HUES6 (cell line): ENCODE results near the gene STIP1.

Experiments
- H3K27ac ChIP-seq: 2 replicates; pipeline ENCODE4 v1.7.0; 2013; ENCODE audit warnings: low read depth, mild to moderate bottlenecking, low read length, inconsistent platforms
- H3K27me3 ChIP-seq: 2 replicates; pipeline ENCODE4 v1.6.1; 2013; ENCODE audit warnings: low read length; ENCODE audit not compliant: control insufficient read depth, insufficient read depth
- H3K36me3 ChIP-seq: 2 replicates; pipeline ENCODE4 v1.6.1; 2013; ENCODE audit warnings: low read length; ENCODE audit not compliant: control insufficient read depth, insufficient read depth
- H3K4me1 ChIP-seq: 2 replicates; pipeline ENCODE4 v1.6.1; 2013; ENCODE audit warnings: low read length; ENCODE audit not compliant: control insufficient read depth, insufficient read depth
- H3K4me3 ChIP-seq: 2 replicates; pipeline ENCODE4 v1.5.1; 2013; ENCODE audit warnings: low read depth, low read length
- H3K9ac ChIP-seq: one replicate; pipeline ENCODE4 v1.6.1; 2013; ENCODE audit warnings: mild to moderate bottlenecking, low read length
- H3K9me3 ChIP-seq: 2 replicates; pipeline ENCODE4 v1.6.1; 2013; ENCODE audit warnings: low read depth, low read length; ENCODE audit not compliant: control insufficient read depth, insufficient read depth

The STIP1 gene

DNA sequence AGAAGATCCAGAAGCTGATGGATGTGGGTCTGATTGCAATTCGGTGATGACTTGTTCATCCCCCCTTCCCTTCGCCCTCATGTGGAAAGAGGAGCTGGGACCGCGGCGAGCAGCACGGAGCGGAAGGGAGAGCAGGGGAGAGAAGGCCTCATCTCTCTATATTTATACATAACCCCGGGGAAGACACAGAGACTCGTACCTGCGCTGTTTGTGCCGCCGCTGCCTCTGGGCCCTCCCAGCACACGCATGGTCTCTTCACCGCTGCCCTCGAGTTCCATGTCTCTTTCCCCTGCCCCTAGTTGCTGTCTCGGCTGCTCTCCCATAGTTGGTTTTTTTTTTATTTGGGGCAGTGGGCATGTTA is 18.1 kb downstream of the STIP1 start:
- Histone ChIP-seq H3K27me3 (no peaks in the 10 kb centered on the region), H3K4me3 (no peak overlapping the region), H3K9me3 (no peaks in the 10 kb centered on the region), H3K36me3 (peaks cover 90% of the 10 kb centered on the region), H3K27ac (no peak overlapping the region), H3K9ac (no peak overlapping the region), H3K4me1 (peaks cover 8% of the 10 kb centered on the region; the same call in 1 of the 2 replicates)

DNA sequence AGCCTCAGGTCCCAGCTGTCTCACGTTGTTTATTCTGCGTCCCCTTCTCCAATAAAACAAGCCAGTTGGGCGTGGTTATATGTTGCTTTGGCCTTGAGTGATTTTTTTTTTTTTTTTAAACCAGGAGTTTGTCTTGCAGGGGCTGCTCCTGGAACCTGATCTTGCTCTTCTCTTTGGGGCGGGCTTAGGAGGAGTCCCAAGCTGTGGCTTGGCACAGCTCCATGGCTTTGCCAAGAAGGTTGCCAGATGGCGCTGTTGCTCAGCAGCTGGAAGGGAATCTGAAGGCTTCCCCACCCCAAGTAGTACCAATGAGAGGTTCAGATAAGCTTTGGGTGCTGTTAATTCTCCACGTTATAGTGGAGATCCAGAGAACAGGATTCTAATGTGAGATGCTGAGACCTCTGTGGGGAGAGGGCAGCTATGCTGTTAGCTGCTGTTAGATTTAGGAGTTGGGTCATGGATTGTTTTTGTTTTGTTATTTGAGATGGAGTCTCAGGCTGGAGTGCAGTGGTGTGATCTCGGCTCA is 18.6 kb downstream of the STIP1 start:
- H3K9me3 ChIP-seq = no peaks in the 10 kb centered on the region
- H3K9ac ChIP-seq = no peak overlapping the region
- H3K4me1 ChIP-seq = peaks cover 8% of the 10 kb centered on the region; the same call in 1 of the 2 replicates
- no peak overlapping the region for H3K4me3 ChIP-seq
- no peak overlapping the region for H3K27ac ChIP-seq
- no peaks in the 10 kb centered on the region for H3K27me3 ChIP-seq
- peaks cover 88% of the 10 kb centered on the region for H3K36me3 ChIP-seq

DNA sequence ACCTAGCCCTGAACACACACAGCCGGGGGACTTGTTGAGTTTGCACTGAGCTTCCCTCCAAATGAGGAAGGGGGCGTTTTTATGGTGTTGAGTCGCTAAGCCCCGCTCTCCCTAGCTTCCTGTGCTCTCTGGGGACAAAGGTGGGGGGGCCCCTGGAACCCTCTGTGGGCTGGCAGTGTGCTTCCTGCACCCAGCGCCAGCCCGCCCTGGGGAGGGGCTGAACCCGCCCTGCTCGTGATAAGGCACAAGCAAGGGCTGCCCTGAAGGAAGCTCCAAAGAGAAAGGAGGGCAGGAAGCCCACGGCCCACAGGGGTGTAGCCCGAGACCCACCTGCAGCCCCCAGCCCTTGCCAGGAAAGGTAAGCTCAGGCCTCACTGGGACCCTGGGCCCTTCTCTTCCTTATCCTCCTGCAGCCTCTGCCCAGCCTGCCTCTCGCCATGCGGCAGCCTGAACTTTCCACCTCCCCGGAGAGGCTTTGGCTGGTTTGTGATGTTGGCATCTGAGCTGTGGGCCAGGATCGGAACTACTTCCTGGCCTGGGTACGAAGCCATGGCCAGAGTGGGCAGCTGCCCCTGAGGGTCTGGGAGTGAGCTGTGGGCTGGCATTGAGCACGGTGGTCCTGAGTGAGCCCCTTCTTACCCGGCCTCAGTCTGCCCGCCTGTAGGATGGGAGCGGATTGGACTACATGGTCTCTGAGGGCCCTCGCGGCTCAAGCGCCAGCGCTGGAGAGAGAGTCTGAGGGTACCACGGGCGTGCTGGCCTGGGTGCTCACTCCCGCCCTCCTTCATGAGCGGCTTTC is 20.7 kb downstream of the STIP1 start, which contains the start of gene FERMT3:
TSS of gene FERMT3 (plus strand) at position 265 of the 799 bp plus-strand sequence. CDS start 644 bp downstream, outside the sequence.
- Histone ChIP-seq H3K27ac (no peak within 1 kb of the TSS; the same call in none of the 2 replicates), H3K9me3 (no peaks in the 10 kb centered on the region), H3K27me3 (no peaks in the 10 kb centered on the region), H3K4me3 (no peak within 1 kb of the TSS), H3K9ac (peak within 1 kb of the TSS; percentile 46), H3K36me3 (peaks cover 78% of the 10 kb centered on the region), H3K4me1 (peaks cover 8% of the 10 kb centered on the region; the same call in 1 of the 2 replicates)

DNA sequence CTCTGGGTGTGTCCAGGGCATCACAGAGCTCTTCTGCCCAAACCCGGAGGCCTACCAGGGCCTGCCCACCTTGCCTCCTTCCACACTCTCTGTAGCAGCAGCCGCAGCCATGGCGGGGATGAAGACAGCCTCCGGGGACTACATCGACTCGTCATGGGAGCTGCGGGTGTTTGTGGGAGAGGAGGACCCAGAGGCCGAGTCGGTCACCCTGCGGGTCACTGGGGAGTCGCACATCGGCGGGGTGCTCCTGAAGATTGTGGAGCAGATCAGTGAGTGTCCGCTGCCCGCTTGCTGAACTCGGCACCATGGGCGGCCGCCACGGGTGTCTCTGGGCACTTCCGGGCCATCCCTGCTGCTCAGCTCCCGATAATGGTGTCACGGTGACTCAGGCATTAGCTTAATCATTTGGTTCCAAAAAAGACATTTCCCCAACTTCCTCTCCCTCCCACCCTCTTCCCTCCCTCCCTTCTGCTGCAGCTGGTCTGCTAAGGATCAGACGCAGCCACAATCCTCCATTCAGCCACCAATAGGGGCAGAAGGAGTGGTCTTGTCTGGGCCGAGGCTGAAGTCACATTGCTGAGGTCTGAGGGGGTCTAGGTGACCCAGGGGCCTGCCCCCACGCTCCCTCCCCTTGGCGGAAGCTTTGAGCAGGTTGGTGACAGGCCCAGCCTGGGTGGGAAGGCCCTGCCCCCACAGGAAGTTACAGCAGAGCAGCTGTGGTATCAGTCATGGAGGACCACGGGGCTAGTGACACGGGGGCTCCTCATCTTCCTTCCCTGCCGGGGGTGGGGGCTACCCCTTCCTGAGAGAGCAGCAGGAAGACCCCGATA is 21.5 kb downstream of the STIP1 start:
- Histone ChIP-seq H3K36me3 (peaks cover 79% of the 10 kb centered on the region), H3K27me3 (no peaks in the 10 kb centered on the region), H3K9ac (peak overlapping the region; percentile 46), H3K4me3 (no peak overlapping the region), H3K9me3 (no peaks in the 10 kb centered on the region), H3K27ac (no peak overlapping the region; the same call in 1 of the 2 replicates), H3K4me1 (peaks cover 8% of the 10 kb centered on the region; the same call in 1 of the 2 replicates)

DNA sequence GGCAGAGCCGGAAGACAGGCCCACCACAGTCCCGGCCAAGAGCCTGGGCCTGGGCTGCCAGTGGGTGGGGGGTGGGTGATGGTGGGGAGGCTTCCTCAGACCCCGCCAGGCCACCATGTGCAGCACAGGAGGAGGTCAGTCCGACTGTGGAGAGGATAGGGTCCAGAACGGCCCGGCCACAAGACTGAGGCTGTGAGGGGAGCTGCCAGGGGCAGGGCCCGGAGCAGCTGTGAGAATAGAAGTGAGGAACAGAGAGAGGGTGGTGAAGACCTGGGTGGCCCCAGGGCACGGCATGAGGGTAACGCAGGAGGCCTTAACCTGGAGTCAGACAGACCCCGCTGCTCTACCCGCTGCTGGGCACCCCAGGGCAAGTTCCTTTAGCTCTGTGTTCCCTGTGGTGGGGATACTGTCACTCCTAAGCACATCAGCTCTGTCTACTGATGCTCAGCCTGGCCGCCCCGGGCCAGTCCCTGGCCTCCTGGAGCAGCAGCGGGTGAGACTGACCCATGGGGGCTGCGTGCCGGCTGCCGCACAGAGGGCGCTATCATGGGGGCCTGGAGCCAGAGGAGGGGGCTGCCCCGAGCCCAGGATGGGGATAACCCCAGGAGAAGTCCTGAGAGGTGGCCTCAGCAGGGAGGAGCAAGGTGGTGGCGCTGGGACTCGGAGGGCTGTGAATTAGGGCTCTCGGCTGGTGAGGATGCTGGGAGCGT is 22.3 kb downstream of the STIP1 start:
- H3K9ac ChIP-seq = no peak overlapping the region
- H3K27ac ChIP-seq = no peak overlapping the region
- no peaks in the 10 kb centered on the region for H3K9me3 ChIP-seq
- H3K27me3 ChIP-seq = no peaks in the 10 kb centered on the region
- no peak overlapping the region for H3K4me3 ChIP-seq
- H3K4me1 ChIP-seq = peaks cover 8% of the 10 kb centered on the region; the same call in 1 of the 2 replicates
- H3K36me3 ChIP-seq = peaks cover 73% of the 10 kb centered on the region

DNA sequence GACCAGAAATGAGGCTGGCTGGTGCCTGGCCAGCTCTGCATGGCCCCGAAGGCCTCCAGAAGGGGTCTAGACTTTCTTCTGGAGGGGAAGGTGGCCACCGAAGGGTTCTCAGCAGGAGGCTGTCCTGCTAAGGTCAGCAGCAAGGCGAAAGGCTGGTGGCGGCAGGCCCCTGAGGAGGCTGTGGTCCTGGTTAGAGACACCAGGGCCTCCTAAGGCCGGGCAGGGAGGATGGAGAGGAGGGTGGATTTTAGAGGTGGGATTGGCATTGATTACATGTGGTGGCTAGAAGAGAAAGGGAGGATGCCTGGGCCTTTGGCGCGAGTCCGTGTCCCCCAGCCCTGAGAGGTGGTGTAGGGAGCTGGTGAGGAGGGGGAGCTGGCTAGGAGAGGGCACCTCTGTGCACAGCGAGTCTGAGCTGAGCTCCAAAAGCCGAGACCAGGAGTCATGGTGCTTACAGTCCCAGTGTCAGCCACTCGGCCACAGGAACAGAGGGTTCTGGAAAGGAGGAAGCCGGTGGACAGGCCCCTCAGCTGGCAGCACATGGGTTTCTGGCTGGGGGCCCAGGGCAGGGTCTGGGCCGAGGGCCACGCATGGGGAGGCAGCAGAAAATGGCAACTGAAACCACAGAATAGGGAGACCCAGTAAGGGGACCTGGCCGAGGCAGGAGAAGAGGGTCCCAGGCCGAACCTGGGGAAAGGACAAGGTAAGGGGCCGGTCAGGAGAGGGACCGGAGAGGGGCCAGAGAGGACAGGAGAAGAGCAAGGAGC is 23.0 kb downstream of the STIP1 start:
- Histone ChIP-seq H3K9ac (no peak overlapping the region), H3K4me3 (no peak overlapping the region), H3K4me1 (peaks cover 8% of the 10 kb centered on the region; the same call in 1 of the 2 replicates), H3K27me3 (no peaks in the 10 kb centered on the region), H3K27ac (no peak overlapping the region), H3K36me3 (peaks cover 66% of the 10 kb centered on the region), H3K9me3 (no peaks in the 10 kb centered on the region)

DNA sequence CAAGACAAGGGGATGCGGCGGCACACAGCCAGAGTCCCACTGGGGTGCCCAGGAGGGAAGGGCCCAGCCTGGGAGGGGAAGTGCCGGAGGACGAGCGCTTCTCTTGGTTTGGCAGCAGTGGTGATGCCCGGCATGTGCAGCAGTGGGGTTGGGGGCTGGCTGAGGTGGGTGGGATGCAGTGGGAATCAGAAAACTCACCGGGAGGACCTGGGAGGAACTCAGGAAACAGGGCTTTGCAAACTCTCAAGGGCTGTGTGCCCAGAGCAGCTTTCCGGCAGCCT is 23.5 kb downstream of the STIP1 start:
- no peak overlapping the region for H3K27ac ChIP-seq

DNA sequence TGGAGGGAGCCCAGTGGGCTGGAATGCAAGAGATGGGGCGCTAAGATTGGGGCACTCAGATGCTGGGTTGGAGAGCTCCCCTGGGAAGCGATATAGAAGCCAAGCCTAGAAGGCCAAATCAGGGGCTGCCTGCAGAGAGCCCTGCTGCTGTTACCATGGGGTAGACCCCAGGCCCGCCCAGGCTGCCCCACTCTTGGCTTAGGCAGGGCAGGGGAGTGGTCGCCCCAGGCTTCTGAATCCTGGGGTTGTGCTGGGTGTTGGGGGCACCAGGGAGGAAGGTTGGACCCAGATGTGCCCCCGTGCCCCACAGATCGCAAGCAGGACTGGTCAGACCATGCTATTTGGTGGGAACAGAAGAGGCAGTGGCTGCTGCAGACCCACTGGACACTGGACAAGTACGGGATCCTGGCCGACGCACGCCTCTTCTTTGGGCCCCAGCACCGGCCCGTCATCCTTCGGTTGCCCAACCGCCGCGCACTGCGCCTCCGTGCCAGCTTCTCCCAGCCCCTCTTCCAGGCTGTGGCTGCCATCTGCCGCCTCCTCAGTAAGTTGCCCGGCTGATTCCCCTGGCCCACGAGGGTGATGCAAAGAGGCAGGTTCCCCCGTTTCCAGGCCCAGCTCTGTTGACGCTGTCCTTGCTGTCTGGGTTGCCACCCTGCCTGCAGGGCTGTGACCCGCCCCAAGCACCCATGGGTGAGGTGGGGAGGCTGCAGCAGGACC is 24.5 kb downstream of the STIP1 start:
- Histone ChIP-seq H3K4me3 (no peak overlapping the region), H3K4me1 (peaks cover 8% of the 10 kb centered on the region; the same call in 1 of the 2 replicates), H3K27me3 (no peaks in the 10 kb centered on the region), H3K9me3 (no peaks in the 10 kb centered on the region), H3K27ac (no peak overlapping the region), H3K36me3 (peaks cover 59% of the 10 kb centered on the region), H3K9ac (no peak overlapping the region)

More for the DNA sequence above, 23.5 kb downstream of the STIP1 start:
- H3K9me3 ChIP-seq = no peaks in the 10 kb centered on the region
- peaks cover 8% of the 10 kb centered on the region; the same call in 1 of the 2 replicates for H3K4me1 ChIP-seq
- H3K27me3 ChIP-seq = no peaks in the 10 kb centered on the region
- no peak overlapping the region for H3K9ac ChIP-seq
- H3K4me3 ChIP-seq = no peak overlapping the region
- H3K36me3 ChIP-seq = peaks cover 61% of the 10 kb centered on the region

DNA sequence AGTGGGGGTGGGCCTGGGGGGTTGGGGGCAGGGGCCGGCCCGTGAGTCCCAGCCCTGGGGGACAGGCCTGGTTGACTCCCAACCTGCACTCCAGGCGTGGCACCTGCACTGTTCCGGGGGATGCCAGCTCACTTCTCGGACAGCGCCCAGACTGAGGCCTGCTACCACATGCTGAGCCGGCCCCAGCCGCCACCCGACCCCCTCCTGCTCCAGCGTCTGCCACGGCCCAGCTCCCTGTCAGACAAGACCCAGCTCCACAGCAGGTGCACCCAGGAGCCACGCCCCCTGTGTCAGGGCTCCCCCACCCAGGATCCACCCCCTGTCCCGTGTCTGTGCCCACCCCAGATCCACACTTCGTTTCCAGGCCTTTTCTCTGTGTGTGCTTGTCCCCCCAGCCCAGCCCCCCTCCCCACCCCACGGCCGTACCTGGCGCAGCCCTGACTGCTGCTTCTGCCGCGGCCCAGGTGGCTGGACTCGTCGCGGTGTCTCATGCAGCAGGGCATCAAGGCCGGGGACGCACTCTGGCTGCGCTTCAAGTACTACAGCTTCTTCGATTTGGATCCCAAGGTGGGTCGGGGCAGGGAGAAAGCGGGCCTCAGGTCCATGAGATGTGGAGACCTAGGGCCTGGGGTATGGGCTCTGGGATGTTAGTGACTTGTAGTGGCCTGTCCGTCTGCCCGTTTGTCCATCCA is 25.4 kb downstream of the STIP1 start:
- H3K4me3 ChIP-seq = no peak overlapping the region
- peaks cover 50% of the 10 kb centered on the region for H3K36me3 ChIP-seq
- no peak overlapping the region for H3K9ac ChIP-seq
- peaks cover 8% of the 10 kb centered on the region; the same call in 1 of the 2 replicates for H3K4me1 ChIP-seq
- no peaks in the 10 kb centered on the region for H3K27me3 ChIP-seq
- no peak overlapping the region for H3K27ac ChIP-seq
- H3K9me3 ChIP-seq = no peaks in the 10 kb centered on the region
